OCI-LY7 (cell line): ENCODE measurements around the gene PHPT1. TPM values are rescaled to one million over a fixed set of nuclear protein-coding genes. Genes with fewer than 3 reads are reported as not detected.
A peak's percentile ranks its signal among the peaks of the same experiment; 100 is the strongest.
"Not testable (repeated sequence)": the region's sequence is repeated elsewhere in the genome, so short reads cannot be mapped to it uniquely, and the experiment has no call there.

ENCODE experiments used
- BruUV-seq: library from RNA; stranded (reverse); fragments of 400-500 nt; replicated peaks from 2 replicates; lab custom pipeline; 2021; lab: Mats Ljungman, UMichigan
- CTCF ChIA-PET: fragments of 300-600 bp; sonication (Branson Sonifier 250); formaldehyde crosslinking; loops from one replicate; lab custom pipeline; 2022; ENCODE audit warnings: antibody characterized with exemption; ENCODE audit not compliant: unreplicated experiment; lab: Charles Lee
- POLR2A ChIA-PET: fragments of 300-600 bp; sonication (Branson Sonifier 250); formaldehyde crosslinking; loops from one replicate; lab custom pipeline; 2022; ENCODE audit warnings: antibody characterized with exemption; lab: Charles Lee
- DNase-seq: peaks from one replicate; pipeline ENCODE4 v3.0.0-alpha.2; 2015; ENCODE audit warnings: low spot score
- H2AFZ ChIP-seq: fragments of 200-600 bp; sonication (generic), shearing (Covaris generic); 2 replicates; pipeline ENCODE4 v1.6.1; 2014; ENCODE audit warnings: mild to moderate bottlenecking, antibody characterized with exemption, low read length, moderate library complexity
- H3K27ac ChIP-seq: fragments of 200-600 bp; sonication (generic); 2 replicates; pipeline ENCODE4 v1.5.1; 2014; ENCODE audit warnings: mixed run types, low read depth, mild to moderate bottlenecking, moderate library complexity, low read length, inconsistent platforms; ENCODE audit not compliant: poor library complexity, severe bottlenecking
- H3K36me3 ChIP-seq: fragments of 200-600 bp; sonication (generic); 2 replicates; pipeline ENCODE4 v1.6.1; 2014; ENCODE audit warnings: mild to moderate bottlenecking, antibody characterized with exemption, low read length, moderate library complexity, mixed read lengths; ENCODE audit not compliant: insufficient read depth
- H3K4me1 ChIP-seq: fragments of 200-600 bp; sonication (generic); 2 replicates; pipeline ENCODE4 v1.5.1; 2014; ENCODE audit warnings: mild to moderate bottlenecking, low read length; ENCODE audit not compliant: insufficient read depth, poor library complexity, severe bottlenecking
- H3K4me2 ChIP-seq: fragments of 200-600 bp; sonication (generic); 2 replicates; pipeline ENCODE4 v1.6.1; 2014; ENCODE audit warnings: mild to moderate bottlenecking, low read length
- H3K4me3 ChIP-seq: fragments of 200-600 bp; sonication (generic); 2 replicates; pipeline ENCODE4 v1.5.1; 2014; ENCODE audit warnings: mild to moderate bottlenecking, low read depth, low read length; ENCODE audit not compliant: poor library complexity, severe bottlenecking
- H3K79me2 ChIP-seq: fragments of 200-600 bp; sonication (generic); 2 replicates; pipeline ENCODE4 v1.6.1; 2016; ENCODE audit warnings: low read depth, mild to moderate bottlenecking, low read length, moderate library complexity, mixed read lengths; ENCODE audit not compliant: insufficient read depth
- H3K9me2 ChIP-seq: fragments of 200-600 bp; sonication (generic); 2 replicates; pipeline ENCODE4 v1.6.1; 2016; ENCODE audit warnings: mild to moderate bottlenecking, low read length, mixed read lengths; ENCODE audit not compliant: insufficient read depth
- H3K9me3 ChIP-seq: fragments of 200-600 bp; sonication (generic); 2 replicates; pipeline ENCODE4 v1.6.1; 2014; ENCODE audit warnings: mild to moderate bottlenecking, mixed run types, low read length, mixed read lengths
- H4K20me1 ChIP-seq: fragments of 200-600 bp; sonication (generic); 2 replicates; pipeline ENCODE4 v1.6.1; 2014; ENCODE audit warnings: mild to moderate bottlenecking, antibody characterized with exemption, low read length, moderate library complexity, mixed read lengths; ENCODE audit not compliant: insufficient read depth
- CTCF ChIP-seq: fragments of 200-600 bp; sonication (generic); conservative IDR thresholded peaks from 2 replicates; pipeline ENCODE4 v1.5.1; 2014; ENCODE audit warnings: mild to moderate bottlenecking, antibody characterized with exemption, low read length, moderate library complexity, mixed read lengths
- EZH2phosphoT487 ChIP-seq: fragments of 200-600 bp; sonication (generic); IDR thresholded peaks from 2 replicates; pipeline ENCODE4 v1.6.1; 2018; ENCODE audit warnings: low read depth, borderline replicate concordance, mild to moderate bottlenecking, mixed run types, antibody characterized with exemption, low read length, moderate library complexity, mixed read lengths
- intact Hi-C: fragments of 100-400 bp; cut with micrococcal nuclease; formaldehyde crosslinking; loops from one replicate; pipeline ENCODE4 v1.10.0; 2022; ENCODE audit not compliant: unreplicated experiment
- total RNA-seq, 2 experiments: library from RNA; depleted of rRNA in 1 of 2; stranded (reverse); fragments of >200 nt in 1 of 2; shearing (Covaris generic) in 1 of 2; gene quantifications; 2 replicates each; pipeline ENCODE4 v1.2.3, GENCODE V29; 2014 to 2022

The PHPT1 gene
- total RNA-seq, 2 experiments from 2014 or later: 49.9 to 56.9 TPM

DNA sequence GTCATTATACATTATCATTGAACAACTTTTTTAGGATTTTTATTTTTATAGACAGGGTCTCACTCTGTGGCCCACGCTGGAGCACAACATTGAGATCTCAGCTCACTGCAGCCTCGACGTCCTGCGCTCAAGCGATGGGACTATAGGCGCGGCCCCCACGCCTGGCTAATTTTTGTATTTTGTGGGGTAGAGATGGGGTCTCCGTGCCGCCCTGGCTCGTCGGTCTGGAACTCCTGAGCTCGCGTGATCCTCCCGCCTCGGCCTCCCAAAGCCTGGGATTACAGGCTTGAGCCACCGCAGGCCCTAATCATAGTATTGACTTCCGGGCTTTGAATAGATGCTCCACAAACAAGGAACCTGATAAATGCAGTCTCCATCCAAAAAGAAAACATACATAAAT lies 18.3 kb downstream of the PHPT1 start:
- CTCF ChIA-PET: no interaction called here
- TSS peak; percentile 86 for BruUV-seq
- Histone ChIP-seq H3K27ac (no peak overlapping the region), H3K9me2 (no peaks in the 10 kb centered on the region), H3K4me2 (peak overlapping the region; percentile 64), H3K4me1 (peaks cover 13% of the 10 kb centered on the region), H4K20me1 (no peaks in the 10 kb centered on the region), H3K9me3 (peaks cover 13% of the 10 kb centered on the region), H3K36me3 (peaks cover 18% of the 10 kb centered on the region), H2AFZ (no peak overlapping the region), H3K4me3 (no peak overlapping the region), H3K79me2 (peaks cover 23% of the 10 kb centered on the region)
- TF ChIP-seq EZH2phosphoT487 (no peak), CTCF (no peak)
- DNase-seq: no peak
- intact Hi-C loops: loop anchor here (2.0 kb wide), 1 partner anchor 19 kb away; the partner anchor contains the start of gene TRAF2
- POLR2A ChIA-PET: no interaction called here

DNA sequence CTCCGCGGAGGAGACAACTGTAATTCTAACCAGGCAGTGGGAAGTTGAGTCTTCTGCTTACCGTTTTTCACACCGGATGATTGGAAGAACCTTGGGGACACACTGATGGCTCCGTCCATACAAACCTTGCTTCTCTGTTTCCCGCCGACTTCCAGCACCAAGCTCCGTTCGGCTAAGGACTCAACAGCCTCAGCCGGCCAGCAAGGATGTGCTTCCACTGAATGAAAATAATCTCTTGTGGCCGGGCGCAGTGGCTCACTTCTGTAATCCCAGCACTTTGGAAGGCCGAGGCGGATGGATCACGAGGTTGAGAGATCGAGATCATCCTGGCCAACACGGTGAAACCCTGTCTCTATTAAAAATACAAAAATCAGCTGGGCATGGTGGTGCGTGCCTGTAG lies 18.7 kb downstream of the PHPT1 start:
- Histone ChIP-seq H3K79me2 (peaks cover 23% of the 10 kb centered on the region), H4K20me1 (no peaks in the 10 kb centered on the region), H3K4me2 (no peak overlapping the region), H3K4me3 (no peak overlapping the region), H2AFZ (no peak overlapping the region), H3K9me2 (no peaks in the 10 kb centered on the region), H3K27ac (no peak overlapping the region), H3K4me1 (peaks cover 13% of the 10 kb centered on the region), H3K9me3 (peaks cover 17% of the 10 kb centered on the region), H3K36me3 (peaks cover 14% of the 10 kb centered on the region)
- TF ChIP-seq EZH2phosphoT487: no peak
- TF ChIP-seq CTCF: no peak
- ChIA-PET POLR2A (no interaction called here), CTCF (no interaction called here)
- no TSS peak for BruUV-seq
- intact Hi-C loops: loop anchor here (2.0 kb wide), 1 partner anchor 19 kb away; the partner anchor contains the start of gene TRAF2
- no peak for DNase-seq

- H3K9me2 ChIP-seq: no peaks in the 10 kb centered on the region
- peaks cover 23% of the 10 kb centered on the region for H3K79me2 ChIP-seq
- intact Hi-C loops: no loop called here
- no peaks in the 10 kb centered on the region for H4K20me1 ChIP-seq
- H3K4me2 ChIP-seq: no peak overlapping the region
- H3K4me3 ChIP-seq: no peak overlapping the region
- H3K27ac ChIP-seq: no peak overlapping the region
- H3K9me3 ChIP-seq: peaks cover 25% of the 10 kb centered on the region
- peaks cover 13% of the 10 kb centered on the region for H3K4me1 ChIP-seq
- no peak for DNase-seq
- ChIA-PET POLR2A (no interaction called here), CTCF (no interaction called here)
- TF ChIP-seq CTCF (no peak), EZH2phosphoT487 (no peak)
- H3K36me3 ChIP-seq: peaks cover 7% of the 10 kb centered on the region
- no TSS peak for BruUV-seq
- H2AFZ ChIP-seq: no peak overlapping the region
These were observed 19.4 kb downstream of the PHPT1 start for GRCh38 chr9:136868644-136869043.

DNA sequence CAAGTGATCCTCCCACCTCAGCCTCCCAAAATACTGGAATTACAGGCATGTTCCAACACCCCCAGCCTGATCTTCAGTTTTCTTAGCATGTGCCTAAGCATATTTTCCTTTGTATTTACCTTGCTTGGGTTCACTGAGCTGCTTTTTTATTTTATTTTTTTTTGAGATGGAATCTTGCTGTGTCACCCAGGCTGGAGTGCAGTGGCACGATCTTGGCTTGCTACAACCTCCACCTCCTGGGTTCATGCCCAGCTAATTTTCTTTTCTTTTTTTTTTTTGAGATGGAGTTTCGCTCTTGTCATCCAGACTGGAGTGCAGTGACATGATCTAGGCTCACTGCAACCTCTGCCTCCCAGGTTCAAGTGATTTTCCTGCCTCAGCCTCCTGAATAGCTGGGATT lies 20.4 kb downstream of the PHPT1 start:
- POLR2A ChIA-PET: interaction anchor here (1.4 kb wide), 1 partner anchor 17 kb away, joined by 3 read pairs; the partner anchor contains the start of gene TRAF2
- H3K4me3 ChIP-seq, CTCF ChIA-PET, H4K20me1 ChIP-seq, H2AFZ ChIP-seq, H3K4me2 ChIP-seq, BruUV-seq, H3K9me2 ChIP-seq, H3K36me3 ChIP-seq, DNase-seq, H3K27ac ChIP-seq, intact Hi-C loops: not testable (repeated sequence)
- Histone ChIP-seq H3K9me3 (peaks cover 25% of the 10 kb centered on the region), H3K4me1 (peaks cover 13% of the 10 kb centered on the region), H3K79me2 (peaks cover 20% of the 10 kb centered on the region)
